Measurements from ENCODE around the gene FAM163B. TPM values are rescaled to one million over a fixed set of nuclear protein-coding genes. Genes with fewer than 3 reads are reported as not detected.

Gene FAM163B
- total and polyA plus RNA-seq, 2 donors (not counting 3 experiments of a cell fraction or from before 2014, with no cell fraction given), result not detected

DNA sequence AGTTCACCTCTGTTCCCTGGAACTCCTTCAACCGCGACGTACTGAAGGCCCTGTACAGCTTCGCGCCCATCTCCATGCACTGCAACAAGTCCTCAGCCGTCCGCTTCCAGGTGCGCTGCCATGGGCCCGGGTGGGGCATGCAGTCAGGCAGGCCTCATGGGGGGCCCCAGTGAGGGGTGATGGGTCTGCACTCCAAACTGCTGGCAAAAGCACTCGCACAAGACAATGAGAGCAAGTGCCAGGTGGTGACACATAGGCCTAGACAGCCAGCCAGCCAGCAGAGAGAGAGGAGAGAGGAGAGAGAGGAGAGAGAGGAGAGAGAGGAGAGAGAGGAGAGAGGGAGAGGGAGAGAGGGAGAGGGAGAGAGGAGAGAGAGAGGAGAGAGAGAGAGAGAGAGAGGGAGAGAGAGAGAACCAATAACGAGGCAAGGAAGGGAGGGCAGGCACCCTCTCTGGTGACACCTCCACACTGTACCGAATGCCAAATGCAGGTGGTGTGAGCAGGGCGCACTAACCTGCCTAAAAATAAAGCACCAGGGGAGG is 48.0 kb upstream of the FAM163B start:
- H3K4me2 ChIP-seq (ENCODE audit: insufficient read depth, low read length), result no peak overlapping the region
- H3K9me3 ChIP-seq (replicated peaks; ENCODE audit: control insufficient read depth, insufficient read depth, low read length), result no peaks in the 10 kb centered on the region
- TF ChIP-seq EZH2 (IDR thresholded peaks at IDR 0.05; ENCODE audit: borderline replicate concordance, low read depth, low read length, severe bottlenecking) (no peak), MYC (IDR thresholded peaks at IDR 0.05; ENCODE audit: low read depth, low read length) (no peak), FOS (IDR thresholded peaks at IDR 0.05; ENCODE audit: borderline replicate concordance, insufficient read depth, low read length) (no peak), POLR2A (IDR thresholded peaks at IDR 0.05; ENCODE audit: low read depth, low read length) (no peak), POLR2AphosphoS5 (IDR thresholded peaks at IDR 0.05; ENCODE audit: insufficient read depth, low read depth, low read length) (no peak), JUN (IDR thresholded peaks at IDR 0.05; ENCODE audit: borderline replicate concordance, insufficient read depth, insufficient read length, low read depth) (no peak), GATA2 (IDR thresholded peaks at IDR 0.05; ENCODE audit: insufficient read depth, insufficient read length, low read depth, low read length) (no peak)
- TF ChIP-seq, protein P1, sequence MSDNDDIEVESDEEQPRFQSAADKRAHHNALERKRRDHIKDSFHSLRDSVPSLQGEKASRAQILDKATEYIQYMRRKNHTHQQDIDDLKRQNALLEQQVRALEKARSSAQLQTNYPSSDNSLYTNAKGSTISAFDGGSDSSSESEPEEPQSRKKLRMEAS (IDR thresholded peaks at IDR 0.05; ENCODE audit: insufficient read depth, insufficient read length), result no peak
- TF ChIP-seq, protein P2, sequence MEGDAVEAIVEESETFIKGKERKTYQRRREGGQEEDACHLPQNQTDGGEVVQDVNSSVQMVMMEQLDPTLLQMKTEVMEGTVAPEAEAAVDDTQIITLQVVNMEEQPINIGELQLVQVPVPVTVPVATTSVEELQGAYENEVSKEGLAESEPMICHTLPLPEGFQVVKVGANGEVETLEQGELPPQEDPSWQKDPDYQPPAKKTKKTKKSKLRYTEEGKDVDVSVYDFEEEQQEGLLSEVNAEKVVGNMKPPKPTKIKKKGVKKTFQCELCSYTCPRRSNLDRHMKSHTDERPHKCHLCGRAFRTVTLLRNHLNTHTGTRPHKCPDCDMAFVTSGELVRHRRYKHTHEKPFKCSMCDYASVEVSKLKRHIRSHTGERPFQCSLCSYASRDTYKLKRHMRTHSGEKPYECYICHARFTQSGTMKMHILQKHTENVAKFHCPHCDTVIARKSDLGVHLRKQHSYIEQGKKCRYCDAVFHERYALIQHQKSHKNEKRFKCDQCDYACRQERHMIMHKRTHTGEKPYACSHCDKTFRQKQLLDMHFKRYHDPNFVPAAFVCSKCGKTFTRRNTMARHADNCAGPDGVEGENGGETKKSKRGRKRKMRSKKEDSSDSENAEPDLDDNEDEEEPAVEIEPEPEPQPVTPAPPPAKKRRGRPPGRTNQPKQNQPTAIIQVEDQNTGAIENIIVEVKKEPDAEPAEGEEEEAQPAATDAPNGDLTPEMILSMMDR (IDR thresholded peaks at IDR 0.05; ENCODE audit: extremely low read depth in 1 of 2, insufficient read depth in 1 of 2, low read depth in 1 of 2, low read length in 2 of 2), result no peak
- H3K9ac ChIP-seq (replicated peaks; ENCODE audit: extremely low read depth, insufficient read depth, low read length), result no peak overlapping the region
- H3K79me2 ChIP-seq (ENCODE audit: control insufficient read depth, insufficient read depth, low read length), result no peaks in the 10 kb centered on the region
- no peak overlapping the region for H2AFZ ChIP-seq (ENCODE audit: low read depth, low read length)
- no peaks in the 10 kb centered on the region for H3K4me1 ChIP-seq (ENCODE audit: control insufficient read depth, extremely low read depth, insufficient read depth, low read length)
- no peak overlapping the region for H3K27ac ChIP-seq (ENCODE audit: insufficient read depth, low read depth, low read length)
- intact Hi-C loops (cut with micrococcal nuclease), result no loop called here
- no peak overlapping the region for H3K4me3 ChIP-seq (replicated peaks in 1 of 3; ENCODE audit: insufficient read depth in 1 of 3, low read depth in 1 of 3, low read length in 3 of 3)
- H3K36me3 ChIP-seq (ENCODE audit: control insufficient read depth in 2 of 2, extremely low read depth in 1 of 2, insufficient read depth in 2 of 2, low read length in 2 of 2), result no peaks in the 10 kb centered on the region
- BruUV-seq (replicated peaks), result no TSS peak
- ChIA-PET POLR2A (no interaction called here), CTCF (no interaction called here)
- FAIRE-seq (no peak), DNase-seq (ENCODE audit: low read depth, low spot score) (no peak)
- dilution Hi-C loops (cut with MboI; ENCODE audit: extremely low pct_ligation_motif_present, low sequenced_read_pairs), result no loop called here
- H4K20me1 ChIP-seq (replicated peaks; ENCODE audit: control insufficient read depth, extremely low read depth, insufficient read depth, low read length), result no peaks in the 10 kb centered on the region
- H3K27me3 ChIP-seq (ENCODE audit: control insufficient read depth in 2 of 2, insufficient read depth in 2 of 2, low read length in 2 of 2), result peaks cover 6 to 18% of the 10 kb centered on the region in 2 experiments
- H3K9me1 ChIP-seq (replicated peaks; ENCODE audit: control insufficient read depth, extremely low read depth, insufficient read depth, low read length), result no peaks in the 10 kb centered on the region

Measured in endothelial cell of umbilical vein (primary cell).